AG04449 (cell line): ENCODE results near the gene CDC37.
A peak's percentile ranks its signal among the peaks of the same experiment; 100 is the strongest.

ENCODE experiments used
- CTCF ChIA-PET: fragments of 350-600 bp; formaldehyde crosslinking; extraction: SDS; loops from one replicate; lab custom pipeline; 2021; ENCODE audit warnings: antibody characterized with exemption; lab: Yijun Ruan, JAX
- POLR2A ChIA-PET: fragments of 400-600, 350-600 bp; formaldehyde crosslinking; extraction: SDS; loops from one replicate; lab custom pipeline; 2020; ENCODE audit warnings: antibody characterized with exemption, inconsistent platforms; lab: Yijun Ruan, JAX
- DNase-seq: peaks from one replicate; pipeline ENCODE4 v3.0.0-alpha.2; 2010; ENCODE audit warnings: low read depth, low spot score
- H3K4me3 ChIP-seq: 2 replicates; pipeline ENCODE4 v1.5.1; 2011; ENCODE audit warnings: low read depth, mild to moderate bottlenecking, control low read depth, low read length
- CTCF ChIP-seq: IDR thresholded peaks from one replicate; pipeline ENCODE4 v1.5.1; 2011; ENCODE audit warnings: mild to moderate bottlenecking, moderate library complexity, low read length, control low read depth, inconsistent platforms; ENCODE audit not compliant: insufficient read depth; ENCODE audit errors: missing control alignments

Gene CDC37

GRCh38 chr19:10430505-10431253 is 27.3 kb upstream of the CDC37 start:
- ChIA-PET CTCF (interaction anchor here (1.0 to 13.3 kb wide), 4 partner anchors 9 to 41 kb away, joined by 3 to 392 read pairs (median 10); partner anchors contain the start of gene CDC37), POLR2A (interaction anchor here (0.6 kb wide), 1 partner anchor 10 kb away, joined by 5 read pairs; no protein-coding TSS in a partner anchor)
- DNase-seq = no peak
- H3K4me3 ChIP-seq = peak overlapping the region; percentile 57
- TF ChIP-seq CTCF = no peak

GRCh38 chr19:10428996-10429381 is 25.6 kb upstream of the CDC37 start:
- ChIA-PET POLR2A (no interaction called here), CTCF (interaction anchor here (3.1 to 13.3 kb wide), 2 partner anchors 8 to 19 kb away, joined by 31 to 392 read pairs; partner anchors contain the start of gene CDC37)
- no peak for TF ChIP-seq CTCF
- H3K4me3 ChIP-seq = no peak overlapping the region
- no peak for DNase-seq

- POLR2A ChIA-PET = interaction anchor here (0.7 kb wide), 1 partner anchor 11 kb away, joined by 5 read pairs; no protein-coding TSS in a partner anchor
- DNase-seq = no peak
- CTCF ChIA-PET = interaction anchor here (0.9 to 13.3 kb wide), 5 partner anchors 10 to 177 kb away, joined by 3 to 392 read pairs (median 5); partner anchors contain the start of gene CDC37
- TF ChIP-seq CTCF = no peak
- no peak overlapping the region for H3K4me3 ChIP-seq
Observed at GRCh38 chr19:10427169-10427568, 23.8 kb upstream of the CDC37 start.

GRCh38 chr19:10424011-10424637 is 20.8 kb upstream of the CDC37 start:
- POLR2A ChIA-PET = interaction anchor here (0.7 to 1.0 kb wide), 3 partner anchors 19 to 90 kb away, joined by 3 to 4 read pairs (median 4); partner anchors contain the start of gene CDC37

GRCh38 chr19:10422846-10423245 is 19.5 kb upstream of the CDC37 start:
- no peak overlapping the region for H3K4me3 ChIP-seq
- no peak for DNase-seq
- POLR2A ChIA-PET = no interaction called here
- CTCF ChIA-PET = interaction anchor here (1.0 to 13.3 kb wide), 10 partner anchors 8 to 275 kb away, joined by 3 to 392 read pairs (median 4); partner anchors contain the start of genes CDC37 and ICAM5
- no peak for TF ChIP-seq CTCF

More at GRCh38 chr19:10424011-10424637, 20.8 kb upstream of the CDC37 start:
- CTCF ChIA-PET = interaction anchor here (0.6 to 13.3 kb wide), 16 partner anchors 9 to 293 kb away, joined by 3 to 392 read pairs (median 4); partner anchors contain the start of genes CDC37 and ICAM5
- peak overlapping the region; percentile 52 for H3K4me3 ChIP-seq
- no peak for DNase-seq
- peak; percentile 98 for TF ChIP-seq CTCF
